Type B pancreatic cell (in vitro differentiated cells): ENCODE data around the gene HEATR5A. TPM values are rescaled to one million over a fixed set of nuclear protein-coding genes. Genes with fewer than 3 reads are reported as not detected.
A peak's percentile ranks its signal among the peaks of the same experiment; 100 is the strongest.
"Not testable (repeated sequence)": the region's sequence is repeated elsewhere in the genome, so short reads cannot be mapped to it uniquely, and the experiment has no call there.

Source experiments
- DNase-seq: peaks from one replicate; pipeline ENCODE4 v3.0.0; 2021; ENCODE audit warnings: mixed read lengths; ENCODE audit not compliant: unreplicated experiment; ENCODE audit errors: extremely low spot score
- H3K27ac Mint-ChIP-seq: 2 replicates; pipeline ENCODE4 v1.8.0; 2021; ENCODE audit warnings: mild to moderate bottlenecking, mixed read lengths
- H3K27me3 Mint-ChIP-seq: 2 replicates; pipeline ENCODE4 v1.8.0; 2021; ENCODE audit warnings: mixed read lengths
- H3K36me3 Mint-ChIP-seq: 2 replicates; pipeline ENCODE4 v1.8.0; 2021; ENCODE audit warnings: mixed read lengths
- H3K4me1 Mint-ChIP-seq: one replicate; pipeline ENCODE4 v1.8.0; 2021; ENCODE audit warnings: mixed read lengths; ENCODE audit not compliant: unreplicated experiment
- H3K4me3 Mint-ChIP-seq: 2 replicates; pipeline ENCODE4 v1.8.0; 2021; ENCODE audit warnings: mild to moderate bottlenecking, mixed read lengths
- H3K9me3 Mint-ChIP-seq: 2 replicates; pipeline ENCODE4 v1.8.0; 2021; ENCODE audit warnings: mixed read lengths
- CTCF ChIP-seq: fragments of 200-600 bp; sonication (generic); conservative IDR thresholded peaks from 2 replicates; pipeline ENCODE4 v1.5.0; 2021; ENCODE audit warnings: antibody characterized with exemption, mild to moderate bottlenecking
- total RNA-seq: library from RNA; stranded (reverse); gene quantifications from 2 replicates; pipeline ENCODE4 v1.2.1, GENCODE V29; 2021; ENCODE audit warnings: low replicate concordance

The HEATR5A gene
- total RNA-seq, 1 donor from 2014 or later: 26.3 TPM

- no peaks in the 10 kb centered on the region for H3K9me3 Mint-ChIP-seq
- H3K36me3 Mint-ChIP-seq: peaks cover 6% of the 10 kb centered on the region
- no peaks in the 10 kb centered on the region for H3K27me3 Mint-ChIP-seq
- DNase-seq: no peak
- no peaks in the 10 kb centered on the region for H3K4me1 Mint-ChIP-seq
- H3K4me3 Mint-ChIP-seq: no peak overlapping the region
- peak; percentile 32 for TF ChIP-seq CTCF
- no peak overlapping the region for H3K27ac Mint-ChIP-seq
These were observed 33.3 kb downstream of the HEATR5A start for GRCh38 chr14:31387091-31387490.

GRCh38 chr14:31386271-31386670 is 34.1 kb downstream of the HEATR5A start:
- no peak for DNase-seq
- TF ChIP-seq CTCF: no peak

GRCh38 chr14:31382221-31382620 is 38.1 kb downstream of the HEATR5A start:
- Mint-ChIP-seq H3K4me3 (no peak overlapping the region), H3K36me3 (peaks cover 11% of the 10 kb centered on the region), H3K27me3 (no peaks in the 10 kb centered on the region), H3K4me1 (no peaks in the 10 kb centered on the region), H3K9me3 (no peaks in the 10 kb centered on the region), H3K27ac (no peak overlapping the region)
- no peak for TF ChIP-seq CTCF
- no peak for DNase-seq

More at GRCh38 chr14:31386271-31386670, 34.1 kb downstream of the HEATR5A start:
- peaks cover 6% of the 10 kb centered on the region for H3K36me3 Mint-ChIP-seq
- no peaks in the 10 kb centered on the region for H3K27me3 Mint-ChIP-seq
- H3K4me1 Mint-ChIP-seq: no peaks in the 10 kb centered on the region
- no peaks in the 10 kb centered on the region for H3K9me3 Mint-ChIP-seq
- H3K27ac Mint-ChIP-seq: no peak overlapping the region
- no peak overlapping the region for H3K4me3 Mint-ChIP-seq

- no peak for DNase-seq
- Mint-ChIP-seq H3K9me3 (no peaks in the 10 kb centered on the region), H3K27me3 (no peaks in the 10 kb centered on the region), H3K4me3 (no peak overlapping the region), H3K4me1 (no peaks in the 10 kb centered on the region), H3K27ac (no peak overlapping the region), H3K36me3 (peaks cover 8% of the 10 kb centered on the region)
- no peak for TF ChIP-seq CTCF
These were observed 40.2 kb downstream of the HEATR5A start for GRCh38 chr14:31380106-31380505.

- H3K36me3 Mint-ChIP-seq: peaks cover 13% of the 10 kb centered on the region
- H3K9me3 Mint-ChIP-seq, H3K4me1 Mint-ChIP-seq, H3K27me3 Mint-ChIP-seq, DNase-seq, H3K27ac Mint-ChIP-seq, H3K4me3 Mint-ChIP-seq: not testable (repeated sequence)
These were observed 41.0 kb downstream of the HEATR5A start for GRCh38 chr14:31379125-31379947.

- H3K36me3 Mint-ChIP-seq: peaks cover 14% of the 10 kb centered on the region
These were observed 42.9 kb downstream of the HEATR5A start for GRCh38 chr14:31377433-31377832.

More at GRCh38 chr14:31377433-31377832, 42.9 kb downstream of the HEATR5A start:
- Mint-ChIP-seq H3K9me3 (no peaks in the 10 kb centered on the region), H3K4me3 (no peak overlapping the region), H3K27ac (no peak overlapping the region), H3K27me3 (no peaks in the 10 kb centered on the region), H3K4me1 (no peaks in the 10 kb centered on the region)
- DNase-seq: no peak
- TF ChIP-seq CTCF: no peak
